GM12878 (cell line): ENCODE results near the gene NCLN. TPM values are rescaled to one million over a fixed set of nuclear protein-coding genes. Genes with fewer than 3 reads are reported as not detected.

Source experiments
- ATAC-seq: fragments of 200-7000 bp; cut with Tn5 transposase; 3 replicates; pipeline ENCODE4 v1.9.1; 2020; ENCODE audit warnings: mild to moderate bottlenecking, moderate library complexity
- BruUV-seq: library from RNA; stranded (reverse); fragments of 400-500 nt; replicated peaks from 2 replicates; lab custom pipeline; 2021; lab: Mats Ljungman, UMichigan
- CTCF ChIA-PET: fragments of 300-600 bp; sonication (Branson Sonifier 250); formaldehyde crosslinking; extraction: SDS; loops from one replicate; lab custom pipeline; 2021; ENCODE audit warnings: inconsistent platforms; lab: Yijun Ruan, JAX
- POLR2A ChIA-PET: fragments of 350-600 bp; formaldehyde crosslinking; extraction: SDS; loops from one replicate; lab custom pipeline; 2021; ENCODE audit warnings: inconsistent platforms; lab: Charles Lee
- RAD21 ChIA-PET: fragments of 300-600 bp; sonication (Branson Sonifier 250); formaldehyde crosslinking; loops from one replicate; lab custom pipeline; 2023; ENCODE audit warnings: antibody characterized with exemption; ENCODE audit not compliant: unreplicated experiment; lab: Charles Lee
- SMC1A ChIA-PET: fragments of 300-600 bp; sonication (Branson Sonifier 250); formaldehyde crosslinking; loops from one replicate; lab custom pipeline; 2023; ENCODE audit not compliant: unreplicated experiment, uncharacterized antibody; lab: Charles Lee
- DNase-seq: peaks from one replicate; pipeline ENCODE4 v3.0.0-alpha.2; 2011; ENCODE audit warnings: low read depth, low spot score
- FAIRE-seq: peaks from 3 replicates; lab custom pipeline; 2011; peaks lifted over from hg19 to GRCh38; lab: Jason Lieb, UNC
- H2AFZ ChIP-seq: 2 replicates; pipeline ENCODE4 v1.6.0; 2011; ENCODE audit warnings: low read depth, low read length, control low read depth; ENCODE audit not compliant: control insufficient read depth
- H3K27ac ChIP-seq: 2 replicates; pipeline ENCODE4 v1.5.1; 2011; ENCODE audit warnings: control low read depth; ENCODE audit not compliant: control insufficient read depth, insufficient read depth
- H3K27me3 ChIP-seq, 2 experiments: replicated peaks in 1 of 2; 2 replicates each; pipeline versions ENCODE4 v1.6.0 to v1.6.1; 2011; ENCODE audit warnings: low read length in 1 of 2; ENCODE audit not compliant: control insufficient read depth in 2 of 2, insufficient read depth in 2 of 2
- H3K36me3 ChIP-seq, 2 experiments: 2 replicates each; pipeline ENCODE4 v1.5.1; 2011; ENCODE audit warnings: low read length in 1 of 2; ENCODE audit not compliant: control insufficient read depth in 2 of 2, insufficient read depth in 2 of 2
- H3K4me1 ChIP-seq: 2 replicates; pipeline ENCODE4 v1.6.1; 2011; ENCODE audit warnings: mild to moderate bottlenecking, low read length, moderate library complexity, mixed read lengths; ENCODE audit not compliant: control insufficient read depth, insufficient read depth
- H3K4me2 ChIP-seq: 2 replicates; pipeline ENCODE4 v1.6.0; 2011; ENCODE audit warnings: control low read depth; ENCODE audit not compliant: control insufficient read depth, insufficient read depth
- H3K4me3 ChIP-seq: fragments of 200-600 bp; sonication (generic); 2 replicates; pipeline ENCODE4 v1.5.1; 2016
- H3K79me2 ChIP-seq: 2 replicates; pipeline ENCODE4 v1.6.0; 2011; ENCODE audit warnings: low read length; ENCODE audit not compliant: control insufficient read depth, insufficient read depth
- H3K9ac ChIP-seq: 2 replicates; pipeline ENCODE4 v1.8.0; 2011; ENCODE audit warnings: low read length, control low read depth, mixed read lengths; ENCODE audit not compliant: control insufficient read depth, insufficient read depth
- H3K9me3 ChIP-seq: replicated peaks from 3 replicates; pipeline ENCODE4 v1.5.1; 2011; ENCODE audit warnings: mild to moderate bottlenecking, low read length; ENCODE audit not compliant: control insufficient read depth, insufficient read depth
- H4K20me1 ChIP-seq: 2 replicates; pipeline ENCODE4 v1.6.0; 2011; ENCODE audit not compliant: control insufficient read depth, insufficient read depth
- ATF2 ChIP-seq: IDR thresholded peaks from 2 replicates; pipeline ENCODE4 v1.6.1; 2012; ENCODE audit warnings: low read length, inconsistent platforms
- RB1 ChIP-seq: fragments of 450-650 bp; formaldehyde crosslinking; IDR thresholded peaks from 2 replicates; pipeline ENCODE4 v1.6.1; 2017; ENCODE audit warnings: mild to moderate bottlenecking, borderline replicate concordance
- STAT3 ChIP-seq: IDR thresholded peaks from 2 replicates; pipeline ENCODE4 v1.6.1; 2011; ENCODE audit warnings: low read depth, low read length, improper control_type of control experiment
- WGBS: methylation state at CpG from one replicate; pipeline ENCODE4 v1.1.6; 2016; ENCODE audit warnings: low lambda C conversion rate; ENCODE audit not compliant: insufficient replicate concordance, insufficient coverage; ENCODE audit errors: missing lambda C conversion rate; 5-methylcytosine and 5-hydroxymethylcytosine counted together
- in situ Hi-C: fragments of 300-500 bp; cut with MboI; formaldehyde crosslinking; loops from 9 replicates; pipeline ENCODE4 v1.14.3; 2018; ENCODE audit warnings: mixed read lengths
- intact Hi-C: fragments of 100-400 bp; cut with micrococcal nuclease; formaldehyde crosslinking; loops from one replicate; pipeline ENCODE4 v1.14.2; 2022; ENCODE audit not compliant: unreplicated experiment
- polyA plus RNA-seq, 11 experiments: library from polyadenylated mRNA; depleted of rRNA in 4 of 11; unstranded in 6 of 11; stranded (reverse) in 5 of 11; fragments of >200 nt; fragmentation: Nextera tagmentation in 4 of 11; fragmentation: Illumina TruSeq in 1 of 11; extraction: Ambion mirVana in 4 of 11; extraction: Trizol in 1 of 11; gene quantifications; 1 replicate in 1 of 11; 2 replicates in 10 of 11; pipeline versions ENCODE4 v1.2.1 to v1.2.3, GENCODE V29; 2011 to 2016; ENCODE audit warnings: inconsistent platforms in 2 of 11, missing spikeins in 2 of 11, low read depth in 1 of 11
- total RNA-seq, 4 experiments: library from RNA; depleted of rRNA in 3 of 4; stranded (reverse); fragments of >200 nt in 3 of 4; fragmentation: Illumina TruSeq in 1 of 4; extraction: Trizol in 1 of 4; gene quantifications; 2 replicates each; pipeline versions ENCODE4 v1.2.1 to v1.2.3, GENCODE V29; 2013 to 2021
- TF ChIP-seq, protein P1 (sequence below): fragments of 450-650 bp; IDR thresholded peaks from 2 replicates; pipeline ENCODE4 v1.6.1; 2017; ENCODE audit warnings: mild to moderate bottlenecking, moderate library complexity

NCLN gene
- total and polyA plus RNA-seq, 10 of the 15 experiments (the other 5 are each of a cell fraction or from before 2014, with no cell fraction given): 2.2 to 79.1 (median 36.0) TPM

DNA sequence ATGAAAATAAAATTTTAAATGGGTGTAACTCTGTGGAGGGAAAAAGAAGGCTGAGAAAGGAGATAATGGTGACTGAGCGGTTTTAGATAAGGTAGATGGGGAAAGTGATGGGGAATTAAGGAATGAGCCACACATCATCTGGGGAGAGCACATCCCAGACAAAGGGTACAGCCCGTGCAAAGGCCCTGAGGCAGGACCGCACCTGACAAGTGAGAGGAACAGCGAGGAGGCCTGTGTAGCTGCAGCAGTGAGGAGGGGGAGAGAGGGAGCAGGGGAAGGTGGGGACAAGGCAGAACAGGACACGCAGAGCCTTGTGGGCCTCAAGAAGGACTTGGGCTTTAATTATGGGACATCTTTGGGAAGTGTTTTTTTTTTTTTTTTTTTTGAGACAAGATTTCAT, 37.0 kb downstream of the NCLN start:
- Histone ChIP-seq H3K9ac (no peak overlapping the region), H3K4me1 (no peaks in the 10 kb centered on the region), H3K36me3 (no peaks in the 10 kb centered on the region), H3K9me3 (no peaks in the 10 kb centered on the region), H4K20me1 (no peaks in the 10 kb centered on the region), H3K4me2 (no peak overlapping the region), H3K79me2 (no peaks in the 10 kb centered on the region), H2AFZ (no peak overlapping the region), H3K27ac (no peak overlapping the region), H3K4me3 (no peak overlapping the region), H3K27me3 (peaks cover 0 to 2% of the 10 kb centered on the region in 2 experiments; a peak in 2 of 4 replicates)
- BruUV-seq: no TSS peak
- ChIA-PET SMC1A (interaction anchor here (0.5 kb wide), 1 partner anchor 1604 kb away, joined by 3 read pairs; no protein-coding TSS in a partner anchor), CTCF (interaction anchor here (1.1 to 1.4 kb wide), 3 partner anchors 16 to 147 kb away, joined by 3 to 4 read pairs (median 3); no protein-coding TSS in a partner anchor), POLR2A (no interaction called here), RAD21 (no interaction called here)
- TF ChIP-seq STAT3 (no peak), RB1 (no peak), ATF2 (no peak)
- TF ChIP-seq, protein P1, sequence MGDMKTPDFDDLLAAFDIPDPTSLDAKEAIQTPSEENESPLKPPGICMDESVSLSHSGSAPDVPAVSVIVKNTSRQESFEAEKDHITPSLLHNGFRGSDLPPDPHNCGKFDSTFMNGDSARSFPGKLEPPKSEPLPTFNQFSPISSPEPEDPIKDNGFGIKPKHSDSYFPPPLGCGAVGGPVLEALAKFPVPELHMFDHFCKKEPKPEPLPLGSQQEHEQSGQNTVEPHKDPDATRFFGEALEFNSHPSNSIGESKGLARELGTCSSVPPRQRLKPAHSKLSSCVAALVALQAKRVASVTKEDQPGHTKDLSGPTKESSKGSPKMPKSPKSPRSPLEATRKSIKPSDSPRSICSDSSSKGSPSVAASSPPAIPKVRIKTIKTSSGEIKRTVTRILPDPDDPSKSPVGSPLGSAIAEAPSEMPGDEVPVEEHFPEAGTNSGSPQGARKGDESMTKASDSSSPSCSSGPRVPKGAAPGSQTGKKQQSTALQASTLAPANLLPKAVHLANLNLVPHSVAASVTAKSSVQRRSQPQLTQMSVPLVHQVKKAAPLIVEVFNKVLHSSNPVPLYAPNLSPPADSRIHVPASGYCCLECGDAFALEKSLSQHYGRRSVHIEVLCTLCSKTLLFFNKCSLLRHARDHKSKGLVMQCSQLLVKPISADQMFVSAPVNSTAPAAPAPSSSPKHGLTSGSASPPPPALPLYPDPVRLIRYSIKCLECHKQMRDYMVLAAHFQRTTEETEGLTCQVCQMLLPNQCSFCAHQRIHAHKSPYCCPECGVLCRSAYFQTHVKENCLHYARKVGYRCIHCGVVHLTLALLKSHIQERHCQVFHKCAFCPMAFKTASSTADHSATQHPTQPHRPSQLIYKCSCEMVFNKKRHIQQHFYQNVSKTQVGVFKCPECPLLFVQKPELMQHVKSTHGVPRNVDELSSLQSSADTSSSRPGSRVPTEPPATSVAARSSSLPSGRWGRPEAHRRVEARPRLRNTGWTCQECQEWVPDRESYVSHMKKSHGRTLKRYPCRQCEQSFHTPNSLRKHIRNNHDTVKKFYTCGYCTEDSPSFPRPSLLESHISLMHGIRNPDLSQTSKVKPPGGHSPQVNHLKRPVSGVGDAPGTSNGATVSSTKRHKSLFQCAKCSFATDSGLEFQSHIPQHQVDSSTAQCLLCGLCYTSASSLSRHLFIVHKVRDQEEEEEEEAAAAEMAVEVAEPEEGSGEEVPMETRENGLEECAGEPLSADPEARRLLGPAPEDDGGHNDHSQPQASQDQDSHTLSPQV: no peak
- no peak for DNase-seq
- WGBS: 56% methylated on average over 5 of the region's 5 CpGs
- intact Hi-C loops: no loop called here
- no peak for ATAC-seq
- no peak for FAIRE-seq
- in situ Hi-C loops: no loop called here
